H1 (cell line): ENCODE results near the gene RGS3. TPM values are rescaled to one million over a fixed set of nuclear protein-coding genes. Genes with fewer than 3 reads are reported as not detected.

Source experiments
- CTCF ChIA-PET: fragments of 300-600 bp; sonication (Branson Sonifier 250); formaldehyde crosslinking; loops from one replicate; lab custom pipeline; 2021; ENCODE audit not compliant: partially characterized antibody; lab: Charles Lee
- POLR2A ChIA-PET: fragments of 300-600 bp; sonication (Branson Sonifier 250); formaldehyde crosslinking; loops from one replicate; lab custom pipeline; 2021; ENCODE audit warnings: inconsistent platforms; ENCODE audit not compliant: partially characterized antibody; lab: Charles Lee
- DNase-seq, 2 experiments: peaks; one replicate each; pipeline versions ENCODE4 v3.0.0 to v3.0.0-alpha.2; 2010 to 2022; ENCODE audit warnings: low spot score in 2 of 2, low read depth in 1 of 2, mixed read lengths in 1 of 2
- FAIRE-seq: peaks from 2 replicates; lab custom pipeline; 2011; peaks lifted over from hg19 to GRCh38; lab: Jason Lieb, UNC
- H2AFZ ChIP-seq: 2 replicates; pipeline ENCODE4 v1.8.1; 2012; ENCODE audit warnings: low read length, inconsistent platforms
- H2AK5ac ChIP-seq: 2 replicates; pipeline ENCODE4 v1.6.1; 2013; ENCODE audit warnings: low read depth, low read length
- H2BK120ac ChIP-seq: replicated peaks from 2 replicates; pipeline ENCODE3; 2013; ENCODE audit warnings: low read depth, low read length, inconsistent platforms
- H2BK12ac ChIP-seq: 2 replicates; pipeline ENCODE4 v1.6.1; 2013; ENCODE audit warnings: low read depth, low read length
- H2BK15ac ChIP-seq: 2 replicates; pipeline ENCODE4 v1.6.1; 2013; ENCODE audit warnings: low read length
- H2BK20ac ChIP-seq: 2 replicates; pipeline ENCODE4 v1.6.1; 2013; ENCODE audit warnings: low read length
- H2BK5ac ChIP-seq: 2 replicates; pipeline ENCODE4 v1.6.1; 2013; ENCODE audit warnings: low read depth, low read length
- H3K14ac ChIP-seq: 2 replicates; pipeline ENCODE4 v1.6.1; 2013; ENCODE audit warnings: inconsistent platforms; ENCODE audit not compliant: insufficient read length
- H3K18ac ChIP-seq: 2 replicates; pipeline ENCODE4 v1.6.1; 2013; ENCODE audit warnings: low read length; ENCODE audit errors: extremely low read depth
- H3K23ac ChIP-seq: 2 replicates; pipeline ENCODE4 v1.6.1; 2013; ENCODE audit warnings: inconsistent platforms; ENCODE audit not compliant: insufficient read length
- H3K23me2 ChIP-seq: 2 replicates; pipeline ENCODE4 v1.6.1; 2013; ENCODE audit warnings: low read depth, low read length
- H3K27ac ChIP-seq: 2 replicates; pipeline ENCODE4 v1.6.1; 2011; ENCODE audit warnings: low read depth, low read length, inconsistent platforms
- H3K27me3 ChIP-seq, 4 experiments: replicated peaks in 1 of 4; 1 replicate in 1 of 4; 2 replicates in 3 of 4; pipeline versions ENCODE4 v1.6.1 to v1.8.1; 2011 to 2013; ENCODE audit warnings: low read length in 3 of 4, mild to moderate bottlenecking in 3 of 4, inconsistent platforms in 2 of 4, mixed read lengths in 2 of 4, moderate library complexity in 1 of 4; ENCODE audit not compliant: control insufficient read depth in 3 of 4, insufficient read depth in 3 of 4; ENCODE audit errors: extremely low read depth in 1 of 4
- H3K36me3 ChIP-seq, 4 experiments: 2 replicates each; pipeline versions ENCODE4 v1.6.1 to v1.8.1; 2011 to 2013; ENCODE audit warnings: mild to moderate bottlenecking in 4 of 4, low read length in 3 of 4, moderate library complexity in 2 of 4, control low read depth in 1 of 4, inconsistent platforms in 1 of 4; ENCODE audit not compliant: insufficient read depth in 4 of 4, control insufficient read depth in 2 of 4
- H3K4ac ChIP-seq: replicated peaks from 2 replicates; pipeline ENCODE3; 2013; ENCODE audit warnings: low read length, low read depth, mixed read lengths, inconsistent platforms; ENCODE audit not compliant: insufficient read length
- H3K4me1 ChIP-seq, 4 experiments: replicated peaks in 1 of 4; 1 replicate in 1 of 4; 2 replicates in 3 of 4; pipeline versions ENCODE4 v1.6.1 to v1.8.1; 2011 to 2013; ENCODE audit warnings: low read length in 3 of 4, inconsistent platforms in 2 of 4, mixed read lengths in 1 of 4; ENCODE audit not compliant: insufficient read depth in 4 of 4, control insufficient read depth in 3 of 4
- H3K4me2 ChIP-seq, 2 experiments: 2 replicates each; pipeline versions ENCODE4 v1.6.1 to v1.8.1; 2011 to 2013; ENCODE audit warnings: low read depth in 2 of 2, low read length in 2 of 2, control low read depth in 1 of 2, inconsistent platforms in 1 of 2, mild to moderate bottlenecking in 1 of 2; ENCODE audit not compliant: insufficient read depth in 1 of 2
- H3K4me3 ChIP-seq, 4 experiments: fragments of 200-600, 300-600 bp in 1 of 4; sonication (generic), shearing (Covaris generic), sonication (Bioruptor Twin) in 1 of 4; 2 replicates each; pipeline versions ENCODE4 v1.5.1 to v1.8.1; 2011 to 2016; ENCODE audit warnings: low read length in 4 of 4, low read depth in 3 of 4, control low read depth in 2 of 4, inconsistent platforms in 2 of 4, mild to moderate bottlenecking in 2 of 4, mixed read lengths in 1 of 4, moderate library complexity in 1 of 4; ENCODE audit not compliant: insufficient read depth in 2 of 4; ENCODE audit errors: extremely low read depth in 1 of 4
- H3K56ac ChIP-seq: replicated peaks from 2 replicates; pipeline ENCODE3; 2013; ENCODE audit warnings: low read depth, mild to moderate bottlenecking, mixed read lengths, low read length, inconsistent platforms; ENCODE audit not compliant: insufficient read length
- H3K79me1 ChIP-seq: 2 replicates; pipeline ENCODE4 v1.6.1; 2013; ENCODE audit warnings: low read depth, low read length, control low read depth
- H3K79me2 ChIP-seq, 2 experiments: 2 replicates each; pipeline versions ENCODE4 v1.6.1 to v1.8.1; 2012 to 2013; ENCODE audit warnings: low read length in 2 of 2, mild to moderate bottlenecking in 2 of 2, inconsistent platforms in 1 of 2; ENCODE audit not compliant: insufficient read depth in 2 of 2, control insufficient read depth in 1 of 2
- H3K9ac ChIP-seq, 4 experiments: replicated peaks in 1 of 4; 1 replicate in 1 of 4; 2 replicates in 3 of 4; pipeline versions ENCODE4 v1.6.1 to v1.8.1; 2011 to 2013; ENCODE audit warnings: low read depth in 3 of 4, low read length in 3 of 4, control low read depth in 2 of 4, mild to moderate bottlenecking in 2 of 4, moderate library complexity in 2 of 4, inconsistent platforms in 1 of 4; ENCODE audit errors: extremely low read depth in 1 of 4
- H3K9me3 ChIP-seq, 2 experiments: 2 replicates each; pipeline versions ENCODE4 v1.6.1 to v1.8.1; 2012 to 2013; ENCODE audit warnings: mild to moderate bottlenecking in 2 of 2, moderate library complexity in 2 of 2, control low read depth in 1 of 2, inconsistent platforms in 1 of 2, low read depth in 1 of 2, low read length in 1 of 2, mixed read lengths in 1 of 2; ENCODE audit not compliant: insufficient read depth in 2 of 2
- H4K20me1 ChIP-seq, 2 experiments: replicated peaks in 1 of 2; 2 replicates each; pipeline versions ENCODE3 to v1.8.1; 2011 to 2013; ENCODE audit warnings: inconsistent platforms in 2 of 2, low read length in 2 of 2, mild to moderate bottlenecking in 1 of 2; ENCODE audit not compliant: insufficient read depth in 2 of 2, control insufficient read depth in 1 of 2
- H4K5ac ChIP-seq: 2 replicates; pipeline ENCODE4 v1.6.1; 2013; ENCODE audit warnings: low read length, low read depth, mixed read lengths, inconsistent platforms; ENCODE audit not compliant: insufficient read length
- H4K8ac ChIP-seq: 2 replicates; pipeline ENCODE4 v1.8.0; 2013; ENCODE audit warnings: mild to moderate bottlenecking, moderate library complexity, low read length, inconsistent platforms; ENCODE audit not compliant: insufficient read depth; ENCODE audit errors: extremely low read depth
- H4K91ac ChIP-seq: replicated peaks from 2 replicates; pipeline ENCODE3; 2013; ENCODE audit warnings: low read length, mixed read lengths, inconsistent platforms; ENCODE audit not compliant: insufficient read length
- ATF3 ChIP-seq: IDR thresholded peaks from 2 replicates; pipeline ENCODE4 v1.6.1; 2011; ENCODE audit warnings: low read depth, mild to moderate bottlenecking, low read length; ENCODE audit not compliant: insufficient read depth
- CTBP2 ChIP-seq: IDR thresholded peaks from 2 replicates; pipeline ENCODE4 v1.7.0; 2011; ENCODE audit warnings: borderline replicate concordance, mild to moderate bottlenecking, moderate library complexity, mixed read lengths, low read length; ENCODE audit not compliant: insufficient read depth, insufficient read length
- EGR1 ChIP-seq: IDR thresholded peaks from 2 replicates; pipeline ENCODE4 v1.6.1; 2011; ENCODE audit warnings: low read depth, low read length, borderline replicate concordance
- FOSL1 ChIP-seq: IDR thresholded peaks from 2 replicates; pipeline ENCODE4 v1.6.1; 2011; ENCODE audit warnings: mild to moderate bottlenecking, low read depth, low read length, moderate library complexity; ENCODE audit not compliant: insufficient read depth
- GABPA ChIP-seq: IDR thresholded peaks from 2 replicates; pipeline ENCODE4 v1.6.1; 2011; ENCODE audit warnings: mild to moderate bottlenecking, low read length, moderate library complexity, borderline replicate concordance; ENCODE audit not compliant: insufficient read depth
- HDAC6 ChIP-seq: IDR thresholded peaks from one replicate; pipeline ENCODE4 v1.7.1; 2012; ENCODE audit warnings: low read depth, mild to moderate bottlenecking, inconsistent platforms, low read length, moderate library complexity
- PHF8 ChIP-seq: fragments of 200-600 bp; sonication (generic); conservative IDR thresholded peaks from 2 replicates; pipeline ENCODE4 v1.7.1; 2012; ENCODE audit warnings: low read depth, mild to moderate bottlenecking, inconsistent platforms, low read length, moderate library complexity
- SAP30 ChIP-seq: fragments of 300-600 bp; sonication (generic); IDR thresholded peaks from 2 replicates; pipeline ENCODE4 v1.7.1; 2012; ENCODE audit warnings: low read length, moderate library complexity, mild to moderate bottlenecking, inconsistent platforms; ENCODE audit not compliant: insufficient read depth, insufficient replicate concordance
- SIN3A ChIP-seq, 2 experiments: IDR thresholded peaks in 1 of 2; conservative IDR thresholded peaks in 1 of 2; 2 replicates each; pipeline ENCODE4 v1.6.1; 2011 to 2012; ENCODE audit warnings: low read length in 2 of 2, improper control_type of control experiment in 1 of 2, low read depth in 1 of 2, mild to moderate bottlenecking in 1 of 2
- SIRT6 ChIP-seq: IDR thresholded peaks from one replicate; pipeline ENCODE4 v1.7.1; 2012; ENCODE audit warnings: low read length, inconsistent platforms
- SRF ChIP-seq: IDR thresholded peaks from 2 replicates; pipeline ENCODE4 v1.6.1; 2011; ENCODE audit warnings: mild to moderate bottlenecking, low read depth, low read length, moderate library complexity
- TBP ChIP-seq: IDR thresholded peaks from 2 replicates; pipeline ENCODE4 v1.6.1; 2011; ENCODE audit warnings: low read depth, low read length, improper control_type of control experiment
- TCF12 ChIP-seq: IDR thresholded peaks from 2 replicates; pipeline ENCODE4 v1.6.1; 2011; ENCODE audit warnings: low read depth, mild to moderate bottlenecking, low read length
- WGBS, 2 experiments: shearing (Covaris generic) in 1 of 2; methylation state at CpG; one replicate each; pipeline versions ENCODE4 v1.1.6 to v1.1.7; 2013 to 2015; ENCODE audit warnings: low lambda C conversion rate in 2 of 2, mixed read lengths in 2 of 2, inconsistent platforms in 1 of 2, low coverage in 1 of 2, missing lambda C conversion rate in 1 of 2; ENCODE audit not compliant: insufficient replicate concordance in 2 of 2, insufficient coverage in 1 of 2, insufficient read length in 1 of 2; ENCODE audit errors: extremely low coverage in 1 of 2, missing lambda C conversion rate in 1 of 2; 5-methylcytosine and 5-hydroxymethylcytosine counted together
- polyA plus RNA-seq, 7 experiments: library from polyadenylated mRNA; depleted of rRNA in 3 of 7; stranded (reverse) in 5 of 7; unstranded in 2 of 7; fragments of >200 nt in 5 of 7; fragments of 200-250 nt in 2 of 7; gene quantifications; 1 replicate in 5 of 7; 2 replicates in 1 of 7; 4 replicates in 1 of 7; pipeline versions ENCODE4 v1.2.1 to v1.2.3, GENCODE V29; 2011 to 2013; ENCODE audit warnings: missing spikeins in 2 of 7, mixed read lengths in 2 of 7
- total RNA-seq: library from RNA; stranded (reverse); fragmentation: NEBNext Ultra II Directional; extraction: Animal tissue kit (Norgen Biotek cat#: 25700); gene quantifications from 2 replicates; pipeline ENCODE4 v1.2.1, GENCODE V29; 2021

Gene RGS3
- total and polyA plus RNA-seq, 2 of the 8 experiments (the other 6 are each of a cell fraction or from before 2014, with no cell fraction given): 12.6 to 18.2 TPM

GRCh38 chr9:113495526-113495925 lies 32.0 kb downstream of the RGS3 start:
- no peak overlapping the region for H4K91ac ChIP-seq
- no peak overlapping the region for H3K14ac ChIP-seq
- no peaks in the 10 kb centered on the region for H3K23me2 ChIP-seq
- H3K18ac ChIP-seq: no peak overlapping the region
- ChIA-PET POLR2A (interaction anchor here (1.0 to 1.3 kb wide), 3 partner anchors 21 to 161 kb away, joined by 3 to 4 read pairs (median 4); no protein-coding TSS in a partner anchor), CTCF (interaction anchor here (0.8 to 3.1 kb wide), 8 partner anchors 11 to 160 kb away, joined by 3 to 18 read pairs (median 3); no protein-coding TSS in a partner anchor)
- H3K9me3 ChIP-seq: no peaks in the 10 kb centered on the region
- peaks cover 0 to 7% (median 3%) of the 10 kb centered on the region in 4 experiments; a peak in 5 of 7 replicates for H3K4me1 ChIP-seq
- H2AK5ac ChIP-seq: no peak overlapping the region
- H3K4me2 ChIP-seq: no peak overlapping the region
- no peak overlapping the region for H4K5ac ChIP-seq
- DNase-seq (no peak), FAIRE-seq (no peak)
- H4K8ac ChIP-seq: no peak overlapping the region; the same call in 1 of the 2 replicates
- no peak overlapping the region for H3K4me3 ChIP-seq
- no peak overlapping the region for H2BK12ac ChIP-seq
- no peak overlapping the region for H3K9ac ChIP-seq
- no peaks in the 10 kb centered on the region for H3K36me3 ChIP-seq
- H3K4ac ChIP-seq: no peak overlapping the region
- H3K23ac ChIP-seq: no peak overlapping the region
- no peak overlapping the region for H2BK15ac ChIP-seq
- no peak overlapping the region for H2BK120ac ChIP-seq
- no peak overlapping the region for H2BK5ac ChIP-seq
- no peak overlapping the region for H2BK20ac ChIP-seq
- no peaks in the 10 kb centered on the region; a peak in 2 of 7 replicates for H3K27me3 ChIP-seq
- no peaks in the 10 kb centered on the region for H3K79me2 ChIP-seq
- H4K20me1 ChIP-seq: no peaks in the 10 kb centered on the region
- 82% methylated on average over 3 of the region's 3 CpGs; no CpG with 5 or more reads in 1 of the 2 experiments for WGBS, 2 experiments
- no peaks in the 10 kb centered on the region for H3K79me1 ChIP-seq
- no peak overlapping the region for H3K27ac ChIP-seq
- no peak overlapping the region for H3K56ac ChIP-seq
- no peak overlapping the region for H2AFZ ChIP-seq
- no peak for TF ChIP-seq HDAC6
- no peak for TF ChIP-seq SIN3A (conservative IDR thresholded peaks at IDR 0.05 in 1 of 2, IDR thresholded peaks at IDR 0.05 in 1 of 2; ENCODE audit: low read depth in 1 of 2, low read length in 2 of 2)
- no peak for TF ChIP-seq ATF3
- no peak for TF ChIP-seq SIRT6
- TF ChIP-seq SRF: no peak
- TF ChIP-seq CTBP2: no peak
- no peak for TF ChIP-seq PHF8
- no peak for TF ChIP-seq TCF12
- TF ChIP-seq FOSL1: no peak
- no peak for TF ChIP-seq EGR1
- TF ChIP-seq TBP: no peak
- TF ChIP-seq SAP30: no peak
- no peak for TF ChIP-seq GABPA
